ENCODE data around the gene HAUS7.

- no peak for TF ChIP-seq POLR2AphosphoS5 (IDR thresholded peaks at IDR 0.05)
- no peak for TF ChIP-seq CTCF (IDR thresholded peaks at IDR 0.05)
- TF ChIP-seq EP300 (IDR thresholded peaks at IDR 0.05): no peak
These were observed 22.8 kb downstream of the HAUS7 start for GRCh38 chrX:153447581-153447960.

All from stomach (tissue), 4 donors.